ENCODE data around the gene STX8.
"Not testable (repeated sequence)": the region's sequence is repeated elsewhere in the genome, so short reads cannot be mapped to it uniquely, and the experiment has no call there.

The STX8 gene

DNA sequence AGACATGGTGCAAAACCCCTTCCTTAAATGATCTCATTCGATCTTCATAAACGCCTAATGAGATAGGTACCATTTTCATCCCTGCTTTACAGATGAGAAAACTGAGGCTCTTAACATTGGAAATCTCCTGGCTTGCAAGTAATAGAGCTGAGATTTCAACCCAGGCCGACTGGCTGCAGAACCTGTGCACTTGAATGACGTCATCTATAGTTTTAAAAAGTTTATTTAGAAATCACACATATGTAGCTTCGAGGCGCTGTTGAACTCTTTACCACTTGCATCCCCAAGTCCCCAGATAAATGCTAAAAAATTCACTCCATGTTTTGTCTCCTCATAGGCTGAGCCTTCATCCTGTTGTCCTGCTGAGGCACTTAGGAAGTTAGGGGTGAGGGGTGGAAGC lies 30.8 kb upstream of the STX8 start:
- no peaks in the 10 kb centered on the region for H3K9me3 ChIP-seq
- no peak overlapping the region for H3K27ac ChIP-seq
- H3K27me3 ChIP-seq, result peaks cover 0 to 3% of the 10 kb centered on the region in 2 donors
- no peak for DNase-seq
- TF ChIP-seq, protein P1, sequence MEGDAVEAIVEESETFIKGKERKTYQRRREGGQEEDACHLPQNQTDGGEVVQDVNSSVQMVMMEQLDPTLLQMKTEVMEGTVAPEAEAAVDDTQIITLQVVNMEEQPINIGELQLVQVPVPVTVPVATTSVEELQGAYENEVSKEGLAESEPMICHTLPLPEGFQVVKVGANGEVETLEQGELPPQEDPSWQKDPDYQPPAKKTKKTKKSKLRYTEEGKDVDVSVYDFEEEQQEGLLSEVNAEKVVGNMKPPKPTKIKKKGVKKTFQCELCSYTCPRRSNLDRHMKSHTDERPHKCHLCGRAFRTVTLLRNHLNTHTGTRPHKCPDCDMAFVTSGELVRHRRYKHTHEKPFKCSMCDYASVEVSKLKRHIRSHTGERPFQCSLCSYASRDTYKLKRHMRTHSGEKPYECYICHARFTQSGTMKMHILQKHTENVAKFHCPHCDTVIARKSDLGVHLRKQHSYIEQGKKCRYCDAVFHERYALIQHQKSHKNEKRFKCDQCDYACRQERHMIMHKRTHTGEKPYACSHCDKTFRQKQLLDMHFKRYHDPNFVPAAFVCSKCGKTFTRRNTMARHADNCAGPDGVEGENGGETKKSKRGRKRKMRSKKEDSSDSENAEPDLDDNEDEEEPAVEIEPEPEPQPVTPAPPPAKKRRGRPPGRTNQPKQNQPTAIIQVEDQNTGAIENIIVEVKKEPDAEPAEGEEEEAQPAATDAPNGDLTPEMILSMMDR (IDR thresholded peaks at IDR 0.05), result no peak
- no peaks in the 10 kb centered on the region for H3K36me3 ChIP-seq
- H3K4me3 ChIP-seq, result no peak overlapping the region
- intact Hi-C loops (cut with DNase I; ENCODE audit: low total_unique reads), result no loop called here
- no peaks in the 10 kb centered on the region for H3K4me1 ChIP-seq

DNA sequence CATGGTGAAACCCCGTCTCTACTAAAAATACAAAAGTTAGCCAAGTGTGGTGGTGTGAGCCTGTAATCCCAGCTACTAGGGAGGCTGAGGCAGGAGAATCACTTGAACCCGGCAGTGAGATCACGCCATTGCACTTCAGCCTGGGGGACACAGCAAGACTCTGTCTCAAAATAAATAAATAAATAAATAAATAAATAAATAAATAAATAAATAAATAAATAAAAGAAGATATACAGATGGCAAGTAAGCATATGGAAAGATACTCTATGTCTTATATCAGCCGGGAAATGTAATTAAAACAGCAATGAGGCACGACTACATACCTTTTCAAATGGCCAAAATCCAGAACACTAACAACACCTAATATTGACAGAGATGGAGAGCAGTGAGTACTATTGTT lies 29.0 kb upstream of the STX8 start:
- H3K4me3 ChIP-seq; DNase-seq; H3K36me3 ChIP-seq; H3K4me1 ChIP-seq; H3K27ac ChIP-seq; H3K9me3 ChIP-seq; intact Hi-C loops (cut with DNase I; ENCODE audit: low total_unique reads); H3K27me3 ChIP-seq: not testable (repeated sequence)

DNA sequence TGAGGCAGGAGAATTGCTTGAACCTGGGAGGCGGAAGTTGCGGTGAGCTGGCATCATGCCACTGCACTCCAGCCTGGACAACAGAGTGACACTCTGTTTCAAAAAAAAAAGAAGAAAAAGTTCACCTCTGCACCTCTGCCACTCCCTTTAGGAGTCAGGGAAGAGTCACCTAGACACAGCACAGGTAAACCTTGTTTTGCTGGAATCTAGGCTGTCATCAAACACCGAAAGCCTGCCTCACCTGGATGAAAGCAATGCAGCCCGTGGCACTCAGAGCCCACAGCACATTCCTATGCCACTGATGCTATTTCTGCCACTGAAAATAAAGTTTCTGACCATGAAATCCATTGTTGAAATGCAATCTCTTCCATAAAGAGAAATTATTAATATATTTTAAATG lies 23.0 kb upstream of the STX8 start:
- Histone ChIP-seq H3K4me1 (no peaks in the 10 kb centered on the region), H3K27me3 (peaks cover 0 to 14% of the 10 kb centered on the region in 2 donors), H3K27ac (no peak overlapping the region), H3K36me3 (no peaks in the 10 kb centered on the region), H3K4me3 (no peak overlapping the region), H3K9me3 (no peaks in the 10 kb centered on the region)
- DNase-seq, result no peak
- intact Hi-C loops (cut with DNase I; ENCODE audit: low total_unique reads), result no loop called here
- TF ChIP-seq, protein P1 (IDR thresholded peaks at IDR 0.05), result no peak

DNA sequence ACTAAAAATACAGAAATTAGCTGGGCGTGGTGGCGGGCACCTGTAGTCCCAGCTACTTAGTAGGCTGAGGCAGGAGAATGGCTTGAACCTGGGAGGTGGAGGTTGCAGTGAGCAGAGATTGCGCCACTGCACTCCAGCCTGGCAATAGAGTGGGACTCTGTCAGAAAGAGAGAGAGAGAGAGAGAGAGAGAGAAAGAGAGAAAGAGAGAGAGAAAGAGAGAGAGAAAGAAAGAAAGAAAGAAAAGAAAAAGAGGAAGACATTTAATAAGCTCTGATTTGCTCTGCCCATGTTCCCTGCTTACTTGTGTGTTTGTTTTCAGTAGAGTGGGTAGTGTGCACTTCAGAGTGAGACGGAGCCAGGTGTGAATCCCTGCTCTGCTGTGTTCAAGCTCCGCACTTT lies 22.0 kb upstream of the STX8 start:
- H3K9me3 ChIP-seq; DNase-seq; H3K4me1 ChIP-seq; H3K36me3 ChIP-seq; H3K4me3 ChIP-seq; intact Hi-C loops (cut with DNase I; ENCODE audit: low total_unique reads); H3K27ac ChIP-seq: not testable (repeated sequence)
- H3K27me3 ChIP-seq, result peaks cover 0 to 11% of the 10 kb centered on the region in 2 donors

DNA sequence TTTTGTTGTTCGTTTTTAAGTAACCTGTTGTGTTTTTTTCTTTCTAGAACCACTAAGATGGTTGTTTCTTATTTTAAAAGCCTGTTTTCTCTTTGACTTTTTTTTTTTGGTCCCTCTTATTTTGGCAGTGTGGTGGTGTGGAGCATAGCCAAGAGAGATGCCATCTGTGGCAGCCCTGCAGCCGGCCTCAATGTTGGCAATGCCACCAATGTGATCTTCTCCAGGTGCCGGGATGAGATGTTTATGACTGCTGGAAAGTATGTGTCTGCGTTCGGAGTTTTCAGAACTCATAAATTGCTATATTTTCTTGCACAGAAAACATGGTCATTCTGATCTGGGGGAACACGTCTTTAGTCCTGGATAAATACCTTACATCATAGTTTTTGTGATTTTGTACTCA lies 18.4 kb upstream of the STX8 start:
- intact Hi-C loops (cut with DNase I; ENCODE audit: low total_unique reads), result no loop called here
- no peak for DNase-seq

DNA sequence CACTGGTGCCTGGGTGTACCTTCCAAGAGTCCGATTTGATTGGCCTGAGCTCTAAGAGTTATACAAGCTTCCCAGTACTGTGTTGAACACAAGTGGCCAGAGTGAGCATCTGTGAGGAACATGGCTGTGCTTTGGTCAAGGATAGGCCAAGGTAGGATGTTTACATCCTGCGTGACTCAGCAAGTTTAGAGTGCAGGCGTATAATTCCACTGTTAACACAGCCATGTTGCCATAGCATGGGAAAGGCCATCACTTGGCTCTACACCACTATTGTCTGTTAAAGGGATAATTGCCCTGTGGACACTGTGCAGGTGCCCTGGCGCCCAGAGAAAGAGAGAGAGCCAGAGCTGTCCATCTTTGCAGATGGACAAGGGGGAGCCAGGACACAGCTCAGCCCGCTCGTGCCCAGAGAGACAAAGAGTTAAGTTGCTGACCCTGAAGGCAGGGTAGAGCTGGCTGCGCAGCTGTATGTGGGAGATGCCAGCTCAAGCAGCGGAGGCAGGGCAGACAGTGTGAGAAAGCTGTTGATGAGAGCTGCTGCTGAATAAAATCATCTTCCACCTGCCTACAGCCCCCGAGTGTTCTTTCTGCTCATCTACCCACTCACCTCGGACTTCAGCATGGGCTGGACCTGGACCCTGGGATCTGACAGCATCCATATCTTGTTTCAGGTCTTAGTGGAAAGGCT lies 12.5 kb upstream of the STX8 start:
- DNase-seq, result no peak
- H3K27me3 ChIP-seq, result no peaks in the 10 kb centered on the region
- no peaks in the 10 kb centered on the region for H3K36me3 ChIP-seq
- H3K4me1 ChIP-seq, result no peaks in the 10 kb centered on the region
- no peak overlapping the region for H3K4me3 ChIP-seq
- H3K27ac ChIP-seq, result no peak overlapping the region
- intact Hi-C loops (cut with DNase I; ENCODE audit: low total_unique reads), result no loop called here
- TF ChIP-seq, protein P1 (IDR thresholded peaks at IDR 0.05), result no peak
- H3K9me3 ChIP-seq, result no peaks in the 10 kb centered on the region

More for the DNA sequence above, 18.4 kb upstream of the STX8 start:
- TF ChIP-seq, protein P1 (IDR thresholded peaks at IDR 0.05), result no peak
- no peaks in the 10 kb centered on the region for H3K36me3 ChIP-seq
- H3K4me3 ChIP-seq, result no peak overlapping the region
- no peaks in the 10 kb centered on the region for H3K4me1 ChIP-seq
- H3K9me3 ChIP-seq, result no peaks in the 10 kb centered on the region
- H3K27ac ChIP-seq, result no peak overlapping the region
- no peaks in the 10 kb centered on the region for H3K27me3 ChIP-seq

DNA sequence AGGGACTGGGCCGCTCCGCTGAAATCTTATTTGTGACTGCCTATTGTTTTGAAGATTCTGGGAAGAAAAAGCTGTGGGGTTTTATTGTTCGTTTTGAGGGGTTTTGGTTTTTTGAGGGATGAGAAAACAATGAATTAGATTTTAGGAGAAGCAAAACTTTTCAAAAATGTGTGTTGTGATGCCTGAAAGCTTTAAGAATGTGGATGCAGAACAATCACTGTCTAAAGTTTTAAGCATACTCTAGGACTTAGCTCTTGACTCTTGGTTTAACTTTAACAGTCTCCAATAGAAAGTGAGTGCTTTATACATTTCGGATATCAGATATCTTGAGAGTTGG lies 1.7 kb upstream of the STX8 start:
- Histone ChIP-seq H3K27me3 (no peaks in the 10 kb centered on the region), H3K36me3 (no peaks in the 10 kb centered on the region), H3K4me3 (no peak overlapping the region), H3K9me3 (no peaks in the 10 kb centered on the region), H3K4me1 (peaks cover 3 to 24% (median 7%) of the 10 kb centered on the region in 4 donors), H3K27ac (peak overlapping the region in 1 of 2 donors; percentile 58)
- DNase-seq, result no peak
- TF ChIP-seq, protein P1 (IDR thresholded peaks at IDR 0.05), result no peak
- intact Hi-C loops (cut with DNase I; ENCODE audit: low total_unique reads), result loop anchor here (10.0 kb wide), 1 partner anchor 1903 kb away; no protein-coding TSS in a partner anchor
